ENCODE data around the gene ARMC8. TPM values are rescaled to one million over a fixed set of nuclear protein-coding genes. Genes with fewer than 3 reads are reported as not detected.

The ARMC8 gene
- total RNA-seq, 1 donor from 2014 or later = 46.5 TPM

- Mint-ChIP-seq H3K9me3 (ENCODE audit: unreplicated experiment) (no peaks in the 10 kb centered on the region), H3K36me3 (ENCODE audit: unreplicated experiment) (no peaks in the 10 kb centered on the region), H3K27me3 (ENCODE audit: unreplicated experiment) (peaks cover 27% of the 10 kb centered on the region), H3K4me1 (ENCODE audit: unreplicated experiment) (no peaks in the 10 kb centered on the region), H3K27ac (ENCODE audit: unreplicated experiment) (no peak overlapping the region), H3K4me3 (ENCODE audit: unreplicated experiment) (no peak overlapping the region)
- DNase-seq (ENCODE audit: extremely low spot score, unreplicated experiment) = no peak
- TF ChIP-seq CTCF (IDR thresholded peaks at IDR 0.05) = no peak
Measured at GRCh38 chr3:138340511-138340910, 153.4 kb downstream of the ARMC8 start.

- no peak overlapping the region for H3K27ac Mint-ChIP-seq (ENCODE audit: unreplicated experiment)
- no peak for TF ChIP-seq CTCF (IDR thresholded peaks at IDR 0.05)
- DNase-seq (ENCODE audit: extremely low spot score, unreplicated experiment) = no peak
- no peak overlapping the region for H3K4me3 Mint-ChIP-seq (ENCODE audit: unreplicated experiment)
- peaks cover 15% of the 10 kb centered on the region for H3K4me1 Mint-ChIP-seq (ENCODE audit: unreplicated experiment)
- H3K27me3 Mint-ChIP-seq (ENCODE audit: unreplicated experiment) = peaks cover 3% of the 10 kb centered on the region
- no peaks in the 10 kb centered on the region for H3K36me3 Mint-ChIP-seq (ENCODE audit: unreplicated experiment)
- no peaks in the 10 kb centered on the region for H3K9me3 Mint-ChIP-seq (ENCODE audit: unreplicated experiment)
Measured at GRCh38 chr3:138344754-138345153, 157.7 kb downstream of the ARMC8 start.

Other genes starting within 250 kb of the ARMC8 start
- gene CLDN18, start 177.1 kb upstream of the ARMC8 start, total RNA-seq = not detected in 2 replicates
- 21.9 and 23.4 TPM in 2 replicates for gene DZIP1L, start 71.7 kb upstream of the ARMC8 start, total RNA-seq
- not detected in 2 replicates for gene A4GNT, start 54.9 kb upstream of the ARMC8 start, total RNA-seq
- gene DBR1, start 12.4 kb upstream of the ARMC8 start, total RNA-seq = 17.1 and 18.3 TPM in 2 replicates
- not detected in 2 replicates for gene NME9, start 142.6 kb downstream of the ARMC8 start, total RNA-seq
- gene MRAS, start 161.3 kb downstream of the ARMC8 start, total RNA-seq = 25.5 and 29.7 TPM in 2 replicates
- gene ESYT3, start 247.3 kb downstream of the ARMC8 start, total RNA-seq = 0.21 and 0.34 TPM in 2 replicates

All from osteocyte (in vitro differentiated cells).